Non-pigmented ciliary epithelial cell (primary cell): ENCODE data around the gene PPP2R5E.
"Not testable (repeated sequence)": the region's sequence is repeated elsewhere in the genome, so short reads cannot be mapped to it uniquely, and the experiment has no call there.

Experiments used
- DNase-seq: peaks from one replicate; pipeline ENCODE4 v3.0.0-alpha.2; 2010; ENCODE audit warnings: low read depth

PPP2R5E gene

DNA sequence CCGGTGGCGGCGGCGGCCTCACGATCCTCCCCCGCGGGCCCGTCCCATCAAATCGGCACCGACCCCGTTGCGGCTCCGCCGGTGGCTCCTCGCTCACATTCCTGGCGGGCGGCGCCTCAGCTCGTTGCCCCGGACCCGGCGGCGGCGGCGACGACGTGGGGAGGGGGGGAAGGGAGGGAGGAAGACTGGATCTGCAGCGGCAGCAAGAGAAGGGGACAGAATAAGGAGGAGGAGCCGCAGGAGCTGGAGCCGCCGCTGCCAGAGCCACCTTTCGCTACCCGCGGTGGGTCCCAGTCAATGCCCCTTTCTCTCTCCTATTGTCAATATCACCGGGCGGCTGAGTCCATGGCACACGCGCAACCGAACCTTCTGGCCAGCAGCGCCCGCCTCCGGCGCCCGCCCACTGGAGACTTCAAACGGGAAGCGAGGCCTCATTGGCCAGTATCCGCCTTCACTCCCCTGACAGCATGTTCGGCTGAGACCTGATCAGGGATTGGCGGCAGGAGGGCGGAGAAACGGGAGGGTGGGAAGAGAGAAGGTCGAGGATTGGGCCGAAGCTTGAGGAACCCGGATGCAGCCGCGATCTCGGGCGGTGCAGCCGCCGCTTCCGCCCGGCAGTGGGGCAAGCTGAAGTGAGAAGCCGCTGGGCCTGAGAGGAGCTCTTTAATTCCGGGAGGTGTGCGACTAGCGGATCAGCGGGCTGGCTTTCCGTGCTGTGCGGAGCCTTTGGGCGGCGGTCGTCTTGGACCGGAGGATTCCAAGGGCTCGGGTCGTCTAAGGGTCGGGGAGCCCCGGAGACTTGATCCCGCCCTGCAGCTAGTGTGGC is at the start of gene PPP2R5E:
PPP2R5E (minus strand) TSS at position 378 of the 826 bp plus-strand sequence. CDS start 3,692 bp downstream, outside the sequence.
- peak; percentile 97 for DNase-seq

DNA sequence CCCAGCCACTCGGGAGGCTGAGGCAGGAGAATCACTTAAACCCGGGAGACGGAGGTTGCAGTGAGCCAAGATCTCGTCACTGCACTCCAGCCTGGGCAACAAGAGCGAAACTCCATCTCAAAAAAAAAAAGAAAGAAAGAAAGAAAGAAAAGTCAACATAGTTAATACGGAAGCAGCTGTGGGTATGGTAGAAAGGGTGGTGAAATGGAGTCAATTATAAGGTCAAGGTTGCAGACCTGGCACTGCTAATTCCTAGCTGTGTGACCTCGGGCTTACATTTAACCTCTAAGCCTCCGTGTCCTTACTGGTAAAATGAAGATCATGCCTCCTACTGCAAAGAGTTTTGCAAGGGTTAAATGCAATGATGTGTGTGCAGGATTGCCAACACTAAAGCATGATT is 39.9 kb upstream of the PPP2R5E start:
- not testable (repeated sequence) for DNase-seq

DNA sequence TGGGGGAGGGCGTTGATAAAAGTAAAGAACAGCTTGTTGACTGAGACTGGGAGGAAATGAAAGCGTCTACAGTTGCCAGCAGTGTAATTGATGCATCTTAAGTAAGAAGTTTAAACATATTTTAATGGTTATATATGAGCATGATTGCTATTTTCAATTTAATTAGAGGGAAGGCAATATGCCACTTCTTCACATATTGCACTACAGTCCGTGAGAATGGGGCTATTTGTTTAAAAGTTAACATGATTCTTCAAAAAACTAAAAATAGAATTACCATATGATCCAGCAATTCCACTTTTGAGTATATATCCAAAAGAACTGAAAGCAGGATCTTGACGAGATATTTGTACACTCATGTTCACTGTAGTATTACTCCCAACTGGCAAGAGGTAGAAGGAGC is 38.3 kb upstream of the PPP2R5E start:
- no peak for DNase-seq

- DNase-seq = no peak
These were observed 35.1 kb upstream of the PPP2R5E start for GRCh38 chr14:63578300-63578699.

DNA sequence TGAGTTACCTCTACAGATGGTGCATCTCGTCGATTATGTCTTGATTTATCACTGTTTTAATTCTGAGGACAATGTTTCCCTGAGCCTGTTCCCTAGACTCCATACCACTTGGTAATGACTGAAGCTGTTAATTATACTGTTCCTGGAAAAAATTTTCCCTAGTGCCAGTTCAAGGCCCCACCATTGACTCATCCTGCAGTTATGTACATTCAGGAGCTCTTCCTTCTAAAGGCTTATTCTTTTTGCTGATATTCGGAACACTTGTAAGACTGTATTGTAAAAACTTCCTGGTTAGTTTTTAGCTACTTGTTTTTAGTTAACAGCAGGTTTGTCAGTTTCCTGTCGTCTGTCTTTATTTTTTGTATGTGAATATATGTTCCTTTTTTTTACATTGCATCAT is 30.4 kb upstream of the PPP2R5E start:
- DNase-seq = no peak

DNA sequence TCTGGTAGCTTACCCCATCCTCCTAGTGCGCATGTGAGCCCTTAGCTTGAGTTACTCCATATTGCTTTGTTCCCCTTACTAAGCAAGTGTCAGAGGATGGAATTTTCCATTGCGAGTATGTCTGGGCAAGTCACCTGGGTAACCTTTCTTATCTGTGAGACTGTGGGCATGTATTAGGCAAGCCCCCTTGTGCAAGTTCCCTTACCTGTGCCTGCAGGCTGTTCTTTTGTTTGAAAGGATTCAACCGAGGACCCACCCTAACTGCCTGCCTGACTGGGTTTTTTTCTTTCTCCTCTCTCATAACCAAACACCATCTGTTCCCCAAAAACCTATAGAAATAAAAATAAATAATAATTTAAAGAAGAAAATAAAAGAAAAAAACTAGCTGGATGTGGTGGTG is 22.3 kb upstream of the PPP2R5E start:
- no peak for DNase-seq

GRCh38 chr14:63564318-63564717 is 21.1 kb upstream of the PPP2R5E start:
- DNase-seq = no peak

DNA sequence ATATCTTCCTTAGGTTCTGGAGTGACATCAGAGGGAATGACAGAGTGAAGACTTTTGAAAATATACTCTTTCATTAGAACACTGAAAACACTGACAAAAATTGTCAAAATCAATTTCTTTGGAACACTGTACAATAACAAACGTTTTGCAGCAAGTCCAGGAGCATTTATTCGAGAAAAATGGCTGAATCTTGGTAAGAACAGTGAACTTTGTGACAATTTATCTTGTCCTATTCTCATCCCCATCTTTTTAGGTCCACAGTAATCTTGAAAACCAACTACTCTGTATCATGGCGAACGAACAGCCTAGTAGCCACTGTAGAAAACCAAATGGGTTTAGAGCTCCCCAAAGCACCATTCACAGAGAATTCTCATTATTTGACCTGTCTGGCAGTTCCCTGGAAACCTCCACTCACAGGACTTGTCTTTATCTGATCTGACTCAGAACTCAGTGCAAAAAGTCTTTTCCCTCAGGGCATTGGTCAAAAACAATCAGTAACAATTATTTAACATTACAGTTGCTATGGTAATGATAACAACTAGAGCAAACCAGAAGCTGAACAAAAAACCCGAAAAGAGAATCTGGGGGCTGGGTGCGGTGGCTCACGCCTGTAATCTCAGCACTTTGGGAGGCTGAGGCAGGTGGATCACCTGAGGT is 20.3 kb upstream of the PPP2R5E start:
- DNase-seq = no peak

GRCh38 chr14:63562405-63562804 is 19.2 kb upstream of the PPP2R5E start:
- no peak for DNase-seq

DNA sequence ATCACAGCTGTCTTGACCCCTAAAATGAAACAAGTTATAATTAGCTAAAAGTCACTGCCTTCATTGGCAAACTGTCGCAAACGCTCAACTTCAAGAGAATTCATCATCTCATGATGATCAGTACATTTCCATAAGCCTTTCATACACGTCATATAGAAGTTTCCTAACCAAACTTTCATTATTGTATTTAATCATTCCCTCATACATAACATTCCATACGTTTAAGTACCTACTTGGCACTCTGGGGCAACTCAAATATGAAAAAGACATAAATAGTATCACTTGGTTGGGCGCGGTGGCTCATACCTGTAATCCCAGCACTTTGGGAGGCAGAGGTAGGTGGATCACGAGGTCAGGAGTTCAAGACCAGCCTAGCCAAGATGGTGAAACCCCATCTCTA is 12.4 kb upstream of the PPP2R5E start:
- DNase-seq = no peak

DNA sequence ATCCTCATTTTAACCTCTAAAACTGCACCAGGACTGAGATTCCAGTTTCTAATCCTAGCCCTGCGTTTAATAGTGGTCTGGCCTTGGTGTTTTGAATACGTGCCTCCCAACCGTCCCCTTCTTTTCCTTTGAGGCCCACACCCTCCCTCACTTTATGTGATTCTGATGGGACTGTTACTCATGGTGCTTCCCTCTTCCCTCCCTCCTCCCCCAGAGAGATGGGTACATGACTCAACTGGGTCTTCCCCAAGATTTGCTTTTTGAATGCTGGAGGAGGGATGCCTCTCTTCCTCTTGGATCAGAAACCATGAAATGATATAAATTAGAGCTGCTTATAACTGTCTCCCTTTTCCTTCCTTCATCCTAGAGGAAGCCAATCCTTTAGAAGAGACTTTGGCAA is 8.2 kb upstream of the PPP2R5E start:
- DNase-seq = no peak

GRCh38 chr14:63547798-63548335 is 4.7 kb upstream of the PPP2R5E start:
- no peak for DNase-seq

DNA sequence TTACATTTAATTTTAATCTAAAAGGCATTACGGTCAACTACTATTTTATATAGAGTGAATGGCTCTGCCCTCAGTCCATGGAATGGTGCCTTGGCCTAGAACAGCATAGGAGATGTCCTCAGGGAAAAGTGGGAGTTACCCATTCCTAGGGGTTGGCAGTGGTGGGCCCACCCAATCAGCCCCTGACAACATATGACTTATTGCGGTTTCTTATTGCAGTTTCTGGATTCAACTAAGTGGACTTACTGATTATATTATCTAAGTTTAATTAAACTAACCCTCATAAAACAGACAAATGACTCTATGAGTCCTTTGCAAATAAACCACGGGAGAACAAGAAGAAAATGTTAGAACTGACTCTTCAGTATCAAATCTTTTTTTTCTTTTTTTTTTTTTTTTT is 2.3 kb upstream of the PPP2R5E start:
- DNase-seq = no peak

DNA sequence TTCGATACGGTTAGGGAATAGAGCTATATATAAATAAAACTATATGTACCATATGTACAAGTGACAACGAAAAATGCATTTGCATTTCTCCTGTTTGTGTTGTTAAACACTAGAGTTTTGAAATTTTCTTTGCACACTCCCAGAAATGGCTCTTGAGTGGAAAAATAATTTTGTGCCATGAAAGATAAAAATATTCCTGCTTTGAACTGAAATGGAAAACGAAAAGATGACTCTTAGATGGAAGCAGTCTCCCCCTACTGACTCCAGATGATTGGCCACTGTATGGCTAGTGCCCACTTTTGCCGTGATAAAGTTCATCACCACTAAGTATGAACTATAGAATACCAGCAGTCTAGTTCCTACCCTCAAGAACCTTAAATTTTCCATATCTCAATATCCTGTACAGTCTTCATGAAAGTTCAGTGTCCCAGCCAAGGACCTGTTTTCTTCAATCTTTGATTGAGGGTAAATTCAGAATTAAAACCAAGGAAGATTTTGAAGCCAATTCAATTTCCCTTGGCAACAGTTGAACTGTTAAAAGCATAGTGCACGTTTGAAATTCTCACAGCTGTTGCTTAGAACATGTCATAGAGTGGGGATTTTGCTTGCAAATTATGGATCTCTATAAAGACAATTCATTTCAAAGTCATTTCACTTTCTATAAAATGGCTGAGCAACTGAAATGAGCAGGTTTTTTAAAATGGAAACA is 1.6 kb upstream of the PPP2R5E start:
- DNase-seq = no peak

DNA sequence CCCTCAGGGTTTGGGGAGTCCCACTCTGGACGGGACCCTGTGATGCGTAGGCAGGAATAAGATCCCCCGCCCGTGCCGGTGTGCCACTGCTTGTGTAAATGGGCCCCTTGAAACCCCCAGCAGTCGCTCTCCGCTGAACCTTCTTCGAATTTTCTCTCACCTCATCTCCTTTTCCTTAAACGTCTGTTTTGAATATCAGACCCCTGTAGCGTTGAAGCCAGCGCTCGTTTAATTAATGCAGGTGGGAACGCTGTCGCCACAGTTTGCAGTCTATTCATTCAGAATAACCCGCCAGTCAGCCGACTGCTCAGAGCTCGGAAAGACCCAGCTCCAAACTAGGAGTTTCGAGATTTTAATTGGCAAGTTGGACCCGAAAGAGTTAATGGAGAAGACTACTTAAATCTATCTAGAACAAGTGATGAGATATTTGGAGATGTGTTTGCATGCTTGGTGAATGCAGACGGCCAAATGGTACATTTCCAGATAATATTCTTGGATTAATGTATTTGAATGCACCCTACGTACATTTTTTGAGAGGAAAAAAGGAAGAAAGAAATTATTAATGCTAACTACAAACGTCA is 739 bp upstream of the PPP2R5E start:
- no peak for DNase-seq

DNA sequence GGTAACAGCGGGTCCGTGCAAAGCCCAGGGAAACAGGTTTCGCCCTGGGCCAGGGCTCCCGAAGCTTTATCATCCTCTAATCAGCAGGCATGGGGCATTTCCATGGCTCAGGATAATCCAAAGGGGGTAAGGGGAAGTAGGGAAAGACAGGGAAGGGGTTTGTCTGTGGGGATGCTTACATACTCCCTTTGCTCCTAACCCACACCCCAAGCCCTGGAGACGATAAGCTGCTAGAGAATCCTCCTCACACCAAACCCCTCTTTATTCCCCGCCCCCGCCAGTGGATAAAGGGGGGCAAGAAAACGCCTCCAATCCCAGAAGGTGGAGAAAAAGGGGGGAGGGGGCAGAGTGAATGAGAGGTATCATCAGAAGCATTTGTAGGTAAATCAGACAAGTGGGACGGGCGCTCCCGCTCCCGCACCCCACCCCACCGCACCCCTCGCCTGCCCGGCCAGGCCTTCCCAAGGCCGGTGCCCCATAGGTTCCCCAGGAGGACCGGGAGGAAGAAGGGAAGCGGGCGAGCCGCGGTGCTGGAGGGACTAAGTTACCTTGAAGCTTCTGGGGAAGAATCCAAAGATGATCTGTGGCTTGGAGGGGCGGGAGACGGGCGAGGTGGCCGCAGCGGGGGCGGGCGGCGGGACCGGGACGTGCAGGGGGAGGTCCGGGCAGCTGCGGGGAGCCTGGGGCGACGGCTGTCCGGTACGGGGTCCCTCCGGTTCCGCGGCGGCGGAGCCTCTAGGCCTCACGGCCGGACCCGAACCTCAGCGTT is 762 bp downstream of the PPP2R5E start:
- DNase-seq = no peak

DNA sequence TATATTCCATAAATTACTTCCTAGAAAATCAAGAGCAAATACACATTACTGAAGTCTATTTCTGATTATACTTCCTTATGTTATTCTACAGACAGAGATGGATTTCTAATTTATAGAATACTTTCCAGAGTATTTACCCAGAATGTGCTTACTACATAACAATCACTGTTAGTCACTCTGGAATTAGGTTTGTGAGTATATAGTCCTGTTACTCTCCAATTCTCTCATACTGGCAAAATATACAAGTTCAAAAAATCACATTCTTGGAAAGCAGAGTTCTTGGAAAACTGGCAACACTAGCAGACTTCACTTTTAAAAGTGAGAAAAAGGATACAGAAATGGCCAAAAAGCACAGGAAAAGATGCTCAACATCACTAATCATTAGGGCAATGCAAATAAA is 7.3 kb downstream of the PPP2R5E start:
- DNase-seq = no peak

- DNase-seq = no peak
These were observed 9.7 kb downstream of the PPP2R5E start for GRCh38 chr14:63533474-63533873.

GRCh38 chr14:63524537-63525155 is 18.5 kb downstream of the PPP2R5E start:
- DNase-seq = no peak

- DNase-seq = no peak
These were observed 19.3 kb downstream of the PPP2R5E start for GRCh38 chr14:63523735-63524426.
